Panc1 (cell line): ENCODE results near the gene ATP11A. TPM values are rescaled to one million over a fixed set of nuclear protein-coding genes. Genes with fewer than 3 reads are reported as not detected.

Experiments used
- ATAC-seq: fragments of 200-7000 bp; cut with Tn5 transposase; 2 replicates; pipeline ENCODE4 v1.9.1; 2020; ENCODE audit warnings: mild to moderate bottlenecking, moderate library complexity
- BruUV-seq: library from RNA; stranded (reverse); fragments of 400-500 nt; replicated peaks from 2 replicates; lab custom pipeline; 2021; lab: Mats Ljungman, UMichigan
- CTCF ChIA-PET: fragments of 300-600 bp; sonication (Branson Sonifier 250); formaldehyde crosslinking; loops from one replicate; lab custom pipeline; 2022; ENCODE audit warnings: antibody characterized with exemption; lab: Charles Lee
- POLR2A ChIA-PET: fragments of 300-600 bp; sonication (Branson Sonifier 250); formaldehyde crosslinking; loops from one replicate; lab custom pipeline; 2022; ENCODE audit warnings: antibody characterized with exemption; lab: Charles Lee
- DNase-seq: peaks from one replicate; pipeline ENCODE4 v3.0.0-alpha.2; 2010; ENCODE audit warnings: low read depth, low spot score
- H3K27ac ChIP-seq: 2 replicates; pipeline ENCODE4 v1.5.1; 2011; ENCODE audit warnings: mild to moderate bottlenecking, low read length, inconsistent platforms
- H3K27me3 ChIP-seq: fragments of 200-500 bp; sonication (Bioruptor generic); 2 replicates; pipeline ENCODE4 v1.6.0; 2014; ENCODE audit warnings: low read length, inconsistent platforms; ENCODE audit not compliant: control insufficient read depth, insufficient read depth
- H3K36me3 ChIP-seq: fragments of 200-500 bp; sonication (Bioruptor generic); 2 replicates; pipeline ENCODE4 v1.5.1; 2014; ENCODE audit warnings: inconsistent platforms, mild to moderate bottlenecking, low read length, moderate library complexity; ENCODE audit not compliant: control insufficient read depth, insufficient read depth
- H3K4me1 ChIP-seq: 2 replicates; pipeline ENCODE4 v1.5.1; 2011; ENCODE audit warnings: inconsistent platforms, mild to moderate bottlenecking, low read length, moderate library complexity; ENCODE audit not compliant: control insufficient read depth, insufficient read depth
- H3K4me3 ChIP-seq, 2 experiments: 2 replicates each; pipeline ENCODE4 v1.5.1; 2011 to 2012; ENCODE audit warnings: low read depth in 2 of 2, low read length in 2 of 2, mild to moderate bottlenecking in 2 of 2, inconsistent platforms in 1 of 2, moderate library complexity in 1 of 2
- H3K9me3 ChIP-seq: fragments of 200-500 bp; sonication (Bioruptor generic); 2 replicates; pipeline ENCODE4 v1.5.1; 2014; ENCODE audit warnings: low read depth, mild to moderate bottlenecking, inconsistent platforms, low read length, moderate library complexity; ENCODE audit not compliant: control insufficient read depth, insufficient read depth
- POLR2AphosphoS5 ChIP-seq: IDR thresholded peaks from 2 replicates; pipeline ENCODE4 v1.6.1; 2012; ENCODE audit warnings: mild to moderate bottlenecking, low read depth, low read length, moderate library complexity
- SIN3A ChIP-seq: IDR thresholded peaks from 2 replicates; pipeline ENCODE4 v1.6.1; 2012; ENCODE audit warnings: low read depth, mild to moderate bottlenecking, low read length, moderate library complexity, borderline replicate concordance; ENCODE audit not compliant: insufficient read depth
- TCF7L2 ChIP-seq: IDR thresholded peaks from 2 replicates; pipeline ENCODE4 v1.6.1; 2011; ENCODE audit warnings: mild to moderate bottlenecking, low read depth, low read length, inconsistent platforms
- in situ Hi-C: cut with HindIII; loops from 2 replicates; pipeline ENCODE4 v1.10.0; 2016; ENCODE audit warnings: low sequenced_read_pairs, low pct_unique_long_range_greater_than_20kb
- intact Hi-C: fragments of 100-400 bp; cut with micrococcal nuclease; formaldehyde crosslinking; loops from one replicate; pipeline ENCODE4 v1.10.0; 2022; ENCODE audit not compliant: unreplicated experiment
- total RNA-seq: library from RNA; stranded (reverse); gene quantifications from one replicate; pipeline ENCODE4 v1.2.1, GENCODE V29; 2021; ENCODE audit not compliant: unreplicated experiment
- TF ChIP-seq, protein P1 (sequence below): fragments of 450-650 bp; IDR thresholded peaks from 2 replicates; pipeline ENCODE4 v1.5.1; 2017; ENCODE audit warnings: mild to moderate bottlenecking
- TF ChIP-seq, protein P2 (sequence below), 2 experiments: IDR thresholded peaks; 2 replicates each; pipeline ENCODE4 v1.6.1; 2011 to 2012; ENCODE audit warnings: low read depth in 2 of 2, control low read depth in 1 of 2, low read length in 1 of 2, mild to moderate bottlenecking in 1 of 2, moderate library complexity in 1 of 2; ENCODE audit not compliant: insufficient read depth in 1 of 2

Gene ATP11A
- total RNA-seq, 1 experiment from 2014 or later: 85.8 TPM

DNA sequence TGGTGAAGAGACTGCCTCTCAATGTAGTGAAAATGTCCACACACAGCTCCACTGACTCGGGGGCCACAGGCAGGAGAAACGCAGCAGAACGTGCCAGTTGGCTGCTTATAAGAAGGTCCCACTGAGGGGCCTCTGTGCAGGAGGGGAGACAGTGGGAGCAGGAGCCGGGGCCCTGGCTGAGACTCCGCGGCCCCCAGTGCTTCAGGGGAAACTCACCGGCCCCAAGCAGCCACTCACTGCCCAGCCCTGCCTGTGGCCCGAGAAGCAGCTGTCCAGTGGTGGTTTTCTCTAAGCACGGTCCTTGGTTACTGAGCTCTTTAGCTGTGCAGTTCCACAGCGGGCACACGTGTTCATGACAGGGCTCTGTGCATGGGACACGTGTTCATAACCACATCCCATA, 187.2 kb downstream of the ATP11A start:
- H3K27ac ChIP-seq: no peak overlapping the region
- H3K4me1 ChIP-seq: no peaks in the 10 kb centered on the region
- H3K9me3 ChIP-seq: no peaks in the 10 kb centered on the region
- TF ChIP-seq SIN3A (no peak), POLR2AphosphoS5 (no peak), TCF7L2 (no peak)
- TF ChIP-seq, protein P1, sequence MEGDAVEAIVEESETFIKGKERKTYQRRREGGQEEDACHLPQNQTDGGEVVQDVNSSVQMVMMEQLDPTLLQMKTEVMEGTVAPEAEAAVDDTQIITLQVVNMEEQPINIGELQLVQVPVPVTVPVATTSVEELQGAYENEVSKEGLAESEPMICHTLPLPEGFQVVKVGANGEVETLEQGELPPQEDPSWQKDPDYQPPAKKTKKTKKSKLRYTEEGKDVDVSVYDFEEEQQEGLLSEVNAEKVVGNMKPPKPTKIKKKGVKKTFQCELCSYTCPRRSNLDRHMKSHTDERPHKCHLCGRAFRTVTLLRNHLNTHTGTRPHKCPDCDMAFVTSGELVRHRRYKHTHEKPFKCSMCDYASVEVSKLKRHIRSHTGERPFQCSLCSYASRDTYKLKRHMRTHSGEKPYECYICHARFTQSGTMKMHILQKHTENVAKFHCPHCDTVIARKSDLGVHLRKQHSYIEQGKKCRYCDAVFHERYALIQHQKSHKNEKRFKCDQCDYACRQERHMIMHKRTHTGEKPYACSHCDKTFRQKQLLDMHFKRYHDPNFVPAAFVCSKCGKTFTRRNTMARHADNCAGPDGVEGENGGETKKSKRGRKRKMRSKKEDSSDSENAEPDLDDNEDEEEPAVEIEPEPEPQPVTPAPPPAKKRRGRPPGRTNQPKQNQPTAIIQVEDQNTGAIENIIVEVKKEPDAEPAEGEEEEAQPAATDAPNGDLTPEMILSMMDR: no peak
- TF ChIP-seq, protein P2, sequence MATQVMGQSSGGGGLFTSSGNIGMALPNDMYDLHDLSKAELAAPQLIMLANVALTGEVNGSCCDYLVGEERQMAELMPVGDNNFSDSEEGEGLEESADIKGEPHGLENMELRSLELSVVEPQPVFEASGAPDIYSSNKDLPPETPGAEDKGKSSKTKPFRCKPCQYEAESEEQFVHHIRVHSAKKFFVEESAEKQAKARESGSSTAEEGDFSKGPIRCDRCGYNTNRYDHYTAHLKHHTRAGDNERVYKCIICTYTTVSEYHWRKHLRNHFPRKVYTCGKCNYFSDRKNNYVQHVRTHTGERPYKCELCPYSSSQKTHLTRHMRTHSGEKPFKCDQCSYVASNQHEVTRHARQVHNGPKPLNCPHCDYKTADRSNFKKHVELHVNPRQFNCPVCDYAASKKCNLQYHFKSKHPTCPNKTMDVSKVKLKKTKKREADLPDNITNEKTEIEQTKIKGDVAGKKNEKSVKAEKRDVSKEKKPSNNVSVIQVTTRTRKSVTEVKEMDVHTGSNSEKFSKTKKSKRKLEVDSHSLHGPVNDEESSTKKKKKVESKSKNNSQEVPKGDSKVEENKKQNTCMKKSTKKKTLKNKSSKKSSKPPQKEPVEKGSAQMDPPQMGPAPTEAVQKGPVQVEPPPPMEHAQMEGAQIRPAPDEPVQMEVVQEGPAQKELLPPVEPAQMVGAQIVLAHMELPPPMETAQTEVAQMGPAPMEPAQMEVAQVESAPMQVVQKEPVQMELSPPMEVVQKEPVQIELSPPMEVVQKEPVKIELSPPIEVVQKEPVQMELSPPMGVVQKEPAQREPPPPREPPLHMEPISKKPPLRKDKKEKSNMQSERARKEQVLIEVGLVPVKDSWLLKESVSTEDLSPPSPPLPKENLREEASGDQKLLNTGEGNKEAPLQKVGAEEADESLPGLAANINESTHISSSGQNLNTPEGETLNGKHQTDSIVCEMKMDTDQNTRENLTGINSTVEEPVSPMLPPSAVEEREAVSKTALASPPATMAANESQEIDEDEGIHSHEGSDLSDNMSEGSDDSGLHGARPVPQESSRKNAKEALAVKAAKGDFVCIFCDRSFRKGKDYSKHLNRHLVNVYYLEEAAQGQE (IDR thresholded peaks at IDR 0.05; ENCODE audit: insufficient read depth in 1 of 2, low read depth in 2 of 2, low read length in 1 of 2): no peak
- no peaks in the 10 kb centered on the region for H3K27me3 ChIP-seq
- no peaks in the 10 kb centered on the region for H3K36me3 ChIP-seq
- CTCF ChIA-PET: no interaction called here
- POLR2A ChIA-PET: no interaction called here
- ATAC-seq (no peak), DNase-seq (no peak)
- no peak overlapping the region for H3K4me3 ChIP-seq
- intact Hi-C loops (loop anchor here (10.0 kb wide), 1 partner anchor 232 kb away; no protein-coding TSS in a partner anchor), in situ Hi-C loops (no loop called here)
- no TSS peak for BruUV-seq

DNA sequence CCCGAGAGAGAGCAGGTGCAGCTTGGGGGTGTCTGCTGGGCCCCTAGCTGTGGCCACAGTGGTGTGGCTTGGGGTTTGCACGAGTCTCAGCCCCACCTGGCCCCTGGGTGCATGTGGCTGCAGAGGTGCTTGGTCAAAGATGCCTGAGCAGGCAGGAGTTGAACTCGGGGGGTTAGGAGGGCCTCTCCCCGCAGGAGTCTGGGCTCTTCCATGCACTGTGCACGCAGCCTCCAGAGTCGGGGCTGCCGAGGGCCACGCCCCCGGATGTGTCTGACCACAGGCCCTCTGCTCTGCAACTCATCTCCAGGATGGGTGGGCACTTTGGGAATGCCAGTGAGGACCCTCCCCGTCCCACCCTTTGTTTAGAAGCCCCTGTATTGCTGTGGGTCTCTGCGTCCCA, 187.7 kb downstream of the ATP11A start:
- POLR2A ChIA-PET: no interaction called here
- Histone ChIP-seq H3K36me3 (no peaks in the 10 kb centered on the region), H3K9me3 (no peaks in the 10 kb centered on the region), H3K27ac (no peak overlapping the region), H3K4me3 (no peak overlapping the region), H3K4me1 (no peaks in the 10 kb centered on the region), H3K27me3 (no peaks in the 10 kb centered on the region)
- no peak for ATAC-seq
- in situ Hi-C loops: no loop called here
- TF ChIP-seq POLR2AphosphoS5: no peak
- no peak for TF ChIP-seq SIN3A
- TF ChIP-seq, protein P1: no peak
- no peak for TF ChIP-seq TCF7L2
- TF ChIP-seq, protein P2 (IDR thresholded peaks at IDR 0.05; ENCODE audit: insufficient read depth in 1 of 2, low read depth in 2 of 2, low read length in 1 of 2): no peak
- intact Hi-C loops: loop anchor here (10.0 kb wide), 1 partner anchor 233 kb away; no protein-coding TSS in a partner anchor
- DNase-seq: no peak
- CTCF ChIA-PET: no interaction called here
- no TSS peak for BruUV-seq
